ENCODE data around the gene RNF213. TPM values are rescaled to one million over a fixed set of nuclear protein-coding genes. Genes with fewer than 3 reads are reported as not detected.

Gene RNF213
- total RNA-seq, 1 experiment from 2014 or later: 44.5 TPM

DNA sequence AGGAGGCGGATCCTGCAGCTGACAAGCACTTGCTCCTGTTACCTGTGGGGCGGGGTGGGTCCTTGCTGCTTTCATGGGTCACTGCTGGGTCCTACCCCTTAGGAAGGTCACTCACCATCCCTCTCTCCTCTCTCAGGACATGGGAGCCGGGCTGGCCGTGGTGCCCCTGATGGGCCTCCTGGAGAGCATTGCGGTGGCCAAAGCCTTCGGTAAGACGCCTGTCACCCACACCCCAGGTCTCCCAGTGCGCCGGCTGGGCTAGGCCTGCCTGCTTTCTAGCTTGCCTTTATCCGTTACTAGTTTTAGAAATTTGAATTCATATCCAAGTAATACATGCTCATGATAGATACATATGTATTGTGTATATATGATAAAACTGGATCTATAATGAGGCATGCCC is 23.3 kb upstream of the RNF213 start:
- H3K4me2 ChIP-seq (ENCODE audit: low read length): no peak overlapping the region
- no peaks in the 10 kb centered on the region for H3K27me3 ChIP-seq (ENCODE audit: insufficient read depth, low read length)
- ATAC-seq (no peak), DNase-seq (ENCODE audit: low read depth, low spot score) (no peak)
- H2AFZ ChIP-seq (ENCODE audit: low read depth, low read length, poor library complexity, severe bottlenecking): no peak overlapping the region
- ChIA-PET RAD21 (ENCODE audit: low non-redundant PET in 1 of 2, low total read pairs in 2 of 2, uncharacterized antibody in 2 of 2, unreplicated experiment in 2 of 2) (no interaction called here), CTCF (no interaction called here), POLR2A (no interaction called here)
- H3K36me3 ChIP-seq (ENCODE audit: control insufficient read depth in 1 of 2, insufficient read depth in 2 of 2, low read length in 2 of 2): peaks cover 4 to 6% of the 10 kb centered on the region in 2 experiments
- H3K9me2 ChIP-seq (ENCODE audit: insufficient read depth): no peaks in the 10 kb centered on the region
- BruUV-seq (replicated peaks): no TSS peak
- H3K9ac ChIP-seq (ENCODE audit: low read length): no peak overlapping the region
- no peak for TF ChIP-seq TCF7L2 (IDR thresholded peaks at IDR 0.05; ENCODE audit: borderline replicate concordance, extremely low read depth, insufficient read depth, insufficient read length)
- TF ChIP-seq ELF1 (IDR thresholded peaks at IDR 0.05; ENCODE audit: borderline replicate concordance, low read depth): no peak
- TF ChIP-seq POLR2AphosphoS5 (IDR thresholded peaks at IDR 0.05; ENCODE audit: low read depth, low read length): no peak
- TF ChIP-seq, protein P1, sequence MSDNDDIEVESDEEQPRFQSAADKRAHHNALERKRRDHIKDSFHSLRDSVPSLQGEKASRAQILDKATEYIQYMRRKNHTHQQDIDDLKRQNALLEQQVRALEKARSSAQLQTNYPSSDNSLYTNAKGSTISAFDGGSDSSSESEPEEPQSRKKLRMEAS (IDR thresholded peaks at IDR 0.05): no peak
- TF ChIP-seq, protein P2, sequence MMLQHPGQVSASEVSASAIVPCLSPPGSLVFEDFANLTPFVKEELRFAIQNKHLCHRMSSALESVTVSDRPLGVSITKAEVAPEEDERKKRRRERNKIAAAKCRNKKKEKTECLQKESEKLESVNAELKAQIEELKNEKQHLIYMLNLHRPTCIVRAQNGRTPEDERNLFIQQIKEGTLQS (IDR thresholded peaks at IDR 0.05): no peak
- no peak for TF ChIP-seq CBX3 (IDR thresholded peaks at IDR 0.05; ENCODE audit: low read depth)
- no peak for TF ChIP-seq RAD21 (IDR thresholded peaks at IDR 0.05; ENCODE audit: low read depth)
- no peak for TF ChIP-seq SP1 (IDR thresholded peaks at IDR 0.05; ENCODE audit: low read depth)
- TF ChIP-seq, protein P3, sequence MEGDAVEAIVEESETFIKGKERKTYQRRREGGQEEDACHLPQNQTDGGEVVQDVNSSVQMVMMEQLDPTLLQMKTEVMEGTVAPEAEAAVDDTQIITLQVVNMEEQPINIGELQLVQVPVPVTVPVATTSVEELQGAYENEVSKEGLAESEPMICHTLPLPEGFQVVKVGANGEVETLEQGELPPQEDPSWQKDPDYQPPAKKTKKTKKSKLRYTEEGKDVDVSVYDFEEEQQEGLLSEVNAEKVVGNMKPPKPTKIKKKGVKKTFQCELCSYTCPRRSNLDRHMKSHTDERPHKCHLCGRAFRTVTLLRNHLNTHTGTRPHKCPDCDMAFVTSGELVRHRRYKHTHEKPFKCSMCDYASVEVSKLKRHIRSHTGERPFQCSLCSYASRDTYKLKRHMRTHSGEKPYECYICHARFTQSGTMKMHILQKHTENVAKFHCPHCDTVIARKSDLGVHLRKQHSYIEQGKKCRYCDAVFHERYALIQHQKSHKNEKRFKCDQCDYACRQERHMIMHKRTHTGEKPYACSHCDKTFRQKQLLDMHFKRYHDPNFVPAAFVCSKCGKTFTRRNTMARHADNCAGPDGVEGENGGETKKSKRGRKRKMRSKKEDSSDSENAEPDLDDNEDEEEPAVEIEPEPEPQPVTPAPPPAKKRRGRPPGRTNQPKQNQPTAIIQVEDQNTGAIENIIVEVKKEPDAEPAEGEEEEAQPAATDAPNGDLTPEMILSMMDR (IDR thresholded peaks at IDR 0.05 in 2 of 3, conservative IDR thresholded peaks at IDR 0.05 in 1 of 3; ENCODE audit: borderline replicate concordance in 1 of 3, insufficient read depth in 1 of 3, low read depth in 2 of 3, low read length in 2 of 3): no peak
- TF ChIP-seq SRF (IDR thresholded peaks at IDR 0.05; ENCODE audit: low read depth): no peak
- no peak for TF ChIP-seq JUND (IDR thresholded peaks at IDR 0.05)
- TF ChIP-seq, protein P4, sequence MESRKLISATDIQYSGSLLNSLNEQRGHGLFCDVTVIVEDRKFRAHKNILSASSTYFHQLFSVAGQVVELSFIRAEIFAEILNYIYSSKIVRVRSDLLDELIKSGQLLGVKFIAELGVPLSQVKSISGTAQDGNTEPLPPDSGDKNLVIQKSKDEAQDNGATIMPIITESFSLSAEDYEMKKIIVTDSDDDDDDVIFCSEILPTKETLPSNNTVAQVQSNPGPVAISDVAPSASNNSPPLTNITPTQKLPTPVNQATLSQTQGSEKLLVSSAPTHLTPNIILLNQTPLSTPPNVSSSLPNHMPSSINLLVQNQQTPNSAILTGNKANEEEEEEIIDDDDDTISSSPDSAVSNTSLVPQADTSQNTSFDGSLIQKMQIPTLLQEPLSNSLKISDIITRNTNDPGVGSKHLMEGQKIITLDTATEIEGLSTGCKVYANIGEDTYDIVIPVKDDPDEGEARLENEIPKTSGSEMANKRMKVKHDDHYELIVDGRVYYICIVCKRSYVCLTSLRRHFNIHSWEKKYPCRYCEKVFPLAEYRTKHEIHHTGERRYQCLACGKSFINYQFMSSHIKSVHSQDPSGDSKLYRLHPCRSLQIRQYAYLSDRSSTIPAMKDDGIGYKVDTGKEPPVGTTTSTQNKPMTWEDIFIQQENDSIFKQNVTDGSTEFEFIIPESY (IDR thresholded peaks at IDR 0.05; ENCODE audit: extremely low read depth, insufficient replicate concordance, low read length): no peak
- no peak for TF ChIP-seq EZH2 (IDR thresholded peaks at IDR 0.05)
- no peak for TF ChIP-seq EZH2phosphoT487 (IDR thresholded peaks at IDR 0.05; ENCODE audit: borderline replicate concordance)
- no peak for TF ChIP-seq FOSL1 (IDR thresholded peaks at IDR 0.05; ENCODE audit: low read depth)
- no peak for TF ChIP-seq ZFX (IDR thresholded peaks at IDR 0.05)
- TF ChIP-seq EGR1 (IDR thresholded peaks at IDR 0.05; ENCODE audit: low read depth): no peak
- TF ChIP-seq, protein P5, sequence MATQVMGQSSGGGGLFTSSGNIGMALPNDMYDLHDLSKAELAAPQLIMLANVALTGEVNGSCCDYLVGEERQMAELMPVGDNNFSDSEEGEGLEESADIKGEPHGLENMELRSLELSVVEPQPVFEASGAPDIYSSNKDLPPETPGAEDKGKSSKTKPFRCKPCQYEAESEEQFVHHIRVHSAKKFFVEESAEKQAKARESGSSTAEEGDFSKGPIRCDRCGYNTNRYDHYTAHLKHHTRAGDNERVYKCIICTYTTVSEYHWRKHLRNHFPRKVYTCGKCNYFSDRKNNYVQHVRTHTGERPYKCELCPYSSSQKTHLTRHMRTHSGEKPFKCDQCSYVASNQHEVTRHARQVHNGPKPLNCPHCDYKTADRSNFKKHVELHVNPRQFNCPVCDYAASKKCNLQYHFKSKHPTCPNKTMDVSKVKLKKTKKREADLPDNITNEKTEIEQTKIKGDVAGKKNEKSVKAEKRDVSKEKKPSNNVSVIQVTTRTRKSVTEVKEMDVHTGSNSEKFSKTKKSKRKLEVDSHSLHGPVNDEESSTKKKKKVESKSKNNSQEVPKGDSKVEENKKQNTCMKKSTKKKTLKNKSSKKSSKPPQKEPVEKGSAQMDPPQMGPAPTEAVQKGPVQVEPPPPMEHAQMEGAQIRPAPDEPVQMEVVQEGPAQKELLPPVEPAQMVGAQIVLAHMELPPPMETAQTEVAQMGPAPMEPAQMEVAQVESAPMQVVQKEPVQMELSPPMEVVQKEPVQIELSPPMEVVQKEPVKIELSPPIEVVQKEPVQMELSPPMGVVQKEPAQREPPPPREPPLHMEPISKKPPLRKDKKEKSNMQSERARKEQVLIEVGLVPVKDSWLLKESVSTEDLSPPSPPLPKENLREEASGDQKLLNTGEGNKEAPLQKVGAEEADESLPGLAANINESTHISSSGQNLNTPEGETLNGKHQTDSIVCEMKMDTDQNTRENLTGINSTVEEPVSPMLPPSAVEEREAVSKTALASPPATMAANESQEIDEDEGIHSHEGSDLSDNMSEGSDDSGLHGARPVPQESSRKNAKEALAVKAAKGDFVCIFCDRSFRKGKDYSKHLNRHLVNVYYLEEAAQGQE (IDR thresholded peaks at IDR 0.05; ENCODE audit: low read depth): no peak
- TF ChIP-seq POLR2A (IDR thresholded peaks at IDR 0.05; ENCODE audit: borderline replicate concordance, extremely low read depth, insufficient read depth, insufficient read length): no peak
- no peak for TF ChIP-seq SIN3A (IDR thresholded peaks at IDR 0.05; ENCODE audit: low read depth)
- no peaks in the 10 kb centered on the region for H3K4me1 ChIP-seq (ENCODE audit: control insufficient read depth in 1 of 2, insufficient read depth in 2 of 2, low read length in 2 of 2)
- H3K27ac ChIP-seq (ENCODE audit: low read depth, low read length): no peak overlapping the region
- peaks cover 15 to 17% of the 10 kb centered on the region in 2 experiments; a peak in 2 of 4 replicates for H3K9me3 ChIP-seq (ENCODE audit: control insufficient read depth in 1 of 2, insufficient read depth in 1 of 2, low read depth in 1 of 2, low read length in 2 of 2)
- no peak overlapping the region for H3K4me3 ChIP-seq (replicated peaks in 1 of 2; ENCODE audit: low read depth in 1 of 2, low read length in 2 of 2)
- no peaks in the 10 kb centered on the region for H4K20me1 ChIP-seq (ENCODE audit: insufficient read depth)
- intact Hi-C loops (cut with micrococcal nuclease): no loop called here
- no peaks in the 10 kb centered on the region for H3K79me2 ChIP-seq (ENCODE audit: insufficient read depth, low read length)
